ENCODE data around the gene CALU. TPM values are rescaled to one million over a fixed set of nuclear protein-coding genes. Genes with fewer than 3 reads are reported as not detected.

The CALU gene
- total and polyA plus RNA-seq, 2 experiments from 2014 or later = 136 to 179 TPM

- no peak for TF ChIP-seq NANOG (IDR thresholded peaks at IDR 0.05; ENCODE audit: borderline replicate concordance)
- TF ChIP-seq STAT1 (IDR thresholded peaks at IDR 0.05; ENCODE audit: unreplicated experiment) = no peak
These were observed 30.9 kb upstream of the CALU start (continued) for GRCh38 chr7:128708235-128708634.

- TF ChIP-seq JUNB (IDR thresholded peaks at IDR 0.05; ENCODE audit: unreplicated experiment) (no peak), ZNF114 (CRISPR knock-in tag; IDR thresholded peaks at IDR 0.05) (no peak), ZNF331 (CRISPR knock-in tag; IDR thresholded peaks at IDR 0.05; ENCODE audit: low read depth) (no peak), ZNF462 (CRISPR knock-in tag; IDR thresholded peaks at IDR 0.05) (no peak)
- peak; percentile 76 for ATAC-seq
- Histone ChIP-seq H3F3A (replicated peaks; ENCODE audit: low read depth) (no peaks in the 10 kb centered on the region), H2AFZ (no peak overlapping the region), H3K36me3 (ENCODE audit: insufficient read depth) (no peaks in the 10 kb centered on the region), H3K79me2 (replicated peaks; ENCODE audit: insufficient read depth) (no peaks in the 10 kb centered on the region), H3K27me3 (ENCODE audit: insufficient read depth) (no peaks in the 10 kb centered on the region), H3K4me3 (no peak overlapping the region), H3K27ac (ENCODE audit: low read depth) (no peak overlapping the region), H4K20me1 (replicated peaks; ENCODE audit: insufficient read depth) (no peaks in the 10 kb centered on the region), H3K4me1 (ENCODE audit: insufficient read depth) (peaks cover 11% of the 10 kb centered on the region; the same call in 1 of the 2 replicates), H3K4me2 (peak overlapping the region; percentile 29; the same call in 1 of the 2 replicates), H3K9me2 (ENCODE audit: insufficient read depth) (no peaks in the 10 kb centered on the region)
- no peaks in the 10 kb centered on the region for H3K27me3 Mint-ChIP-seq (ENCODE audit: insufficient read depth, low read depth, poor library complexity)
- no peak overlapping the region for H3K4me3 Mint-ChIP-seq
- peaks cover 9% of the 10 kb centered on the region for H3K4me1 Mint-ChIP-seq
- H3K27ac Mint-ChIP-seq = no peak overlapping the region
- peak; percentile 39 for DNase-seq (ENCODE audit: low spot score)
- H3K9me3 Mint-ChIP-seq = no peaks in the 10 kb centered on the region
- no peaks in the 10 kb centered on the region for H3K36me3 Mint-ChIP-seq (ENCODE audit: low read depth)
These were observed 30.3 kb upstream of the CALU start for GRCh38 chr7:128708824-128709223.

Measured in GM23338 (cell line).